Measurements from ENCODE around the gene ARFGEF2.

The ARFGEF2 gene

DNA sequence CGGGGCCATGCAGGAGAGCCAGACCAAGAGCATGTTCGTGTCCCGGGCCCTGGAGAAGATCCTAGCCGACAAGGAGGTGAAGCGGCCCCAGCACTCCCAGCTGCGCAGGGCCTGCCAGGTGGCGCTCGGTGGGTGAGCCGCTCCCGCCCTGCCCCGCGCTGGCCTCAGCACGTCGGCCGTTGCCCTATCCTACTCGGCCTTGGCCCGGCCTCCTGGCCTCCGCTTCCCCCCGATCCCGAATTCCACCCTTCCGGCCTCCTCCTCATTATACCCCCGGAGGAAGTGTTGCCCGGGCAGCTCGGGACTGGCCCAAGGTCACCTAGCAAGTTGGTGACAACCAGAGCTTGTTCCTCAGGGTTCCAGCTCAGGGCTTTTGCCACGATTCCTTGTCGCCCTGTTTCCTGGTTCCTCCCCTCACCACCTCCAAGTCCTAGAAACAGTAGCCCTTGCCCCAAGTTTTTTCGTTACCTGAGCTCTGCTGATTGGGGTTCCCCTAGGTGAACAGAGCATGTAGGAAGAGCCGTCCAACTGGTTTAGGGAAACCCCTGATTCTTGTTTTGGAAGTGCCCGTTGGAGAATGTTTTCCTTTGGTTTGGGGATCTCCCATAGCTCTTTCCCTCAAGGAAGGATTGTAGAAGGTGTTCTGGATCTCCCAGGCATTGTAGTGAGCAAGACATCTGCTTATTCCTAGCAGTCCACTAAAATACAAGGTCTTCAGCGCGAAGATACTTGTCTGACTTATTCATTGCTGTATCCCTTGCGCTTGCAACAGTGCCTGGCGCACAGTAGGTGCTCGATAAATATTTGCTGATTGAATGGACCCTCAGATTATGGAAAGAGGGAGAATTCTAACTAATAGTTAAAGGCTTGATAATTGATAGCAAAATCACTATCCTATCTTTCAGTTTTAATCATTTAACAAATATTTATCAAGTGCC lies 641 bp downstream of the ARFGEF2 start:
- no peaks in the 10 kb centered on the region for H3K9me2 ChIP-seq (replicated peaks; ENCODE audit: low read depth, low read length)

DNA sequence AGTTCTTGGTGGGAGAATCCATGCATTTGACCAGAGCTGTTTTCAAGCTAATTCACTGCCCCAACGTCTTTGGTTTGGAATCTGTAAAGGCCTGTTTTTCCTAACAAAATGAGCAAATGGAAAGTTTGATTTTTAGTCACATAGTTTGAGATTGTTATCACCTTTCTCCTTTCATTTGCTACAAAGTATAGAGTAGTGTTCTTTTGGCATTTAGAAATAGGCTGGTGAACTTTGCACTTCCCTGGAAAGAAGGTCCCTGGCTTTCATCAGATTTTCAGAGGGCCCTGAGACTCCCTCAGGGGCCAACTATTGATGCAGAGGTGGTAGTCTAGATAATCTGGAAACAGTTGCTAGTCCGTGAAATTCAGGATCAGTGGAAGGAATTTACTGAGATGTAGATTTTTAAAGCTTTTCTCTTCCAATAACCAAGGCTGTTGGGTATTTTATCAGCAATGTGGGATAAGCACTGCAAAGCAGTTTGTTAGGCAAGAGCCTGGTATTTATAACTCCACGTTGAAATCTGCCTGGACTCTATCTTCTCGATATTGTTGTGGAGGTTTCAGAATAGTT lies 1.7 kb downstream of the ARFGEF2 start:
- peaks cover 24% of the 10 kb centered on the region for H4K20me1 ChIP-seq (ENCODE audit: insufficient read depth, low read length, poor library complexity, severe bottlenecking)
- H3K9ac ChIP-seq (ENCODE audit: low read depth, low read length, poor library complexity, severe bottlenecking): peak overlapping the region; percentile 97
- H3F3A ChIP-seq (ENCODE audit: low read depth): no peaks in the 10 kb centered on the region
- H2AFZ ChIP-seq (ENCODE audit: low read length): no peak overlapping the region
- peak overlapping the region; percentile 100 for H3K4me3 ChIP-seq (ENCODE audit: low read length, poor library complexity, severe bottlenecking)
- H3K36me3 ChIP-seq (ENCODE audit: insufficient read depth, low read length): no peaks in the 10 kb centered on the region
- no peaks in the 10 kb centered on the region for H3K27me3 ChIP-seq (ENCODE audit: insufficient read depth, low read length, poor library complexity, severe bottlenecking)
- peak overlapping the region; percentile 99 for H3K4me2 ChIP-seq (ENCODE audit: low read depth, low read length, poor library complexity, severe bottlenecking)
- TF ChIP-seq CTCF (conservative IDR thresholded peaks at IDR 0.05; ENCODE audit: low read length) (no peak), EZH2phosphoT487 (IDR thresholded peaks at IDR 0.05; ENCODE audit: borderline replicate concordance) (no peak)
- no peaks in the 10 kb centered on the region for H3K9me2 ChIP-seq (replicated peaks; ENCODE audit: low read depth, low read length)
- H3K79me2 ChIP-seq (ENCODE audit: insufficient read depth, low read length): peaks cover 65% of the 10 kb centered on the region
- H3K4me1 ChIP-seq (ENCODE audit: insufficient read depth, low read length, poor library complexity, severe bottlenecking): peaks cover 39% of the 10 kb centered on the region
- no peaks in the 10 kb centered on the region for H3K9me3 ChIP-seq (ENCODE audit: insufficient read depth, low read depth, low read length)

More for the DNA sequence above, 641 bp downstream of the ARFGEF2 start:
- Histone ChIP-seq H3K36me3 (ENCODE audit: insufficient read depth, low read length) (no peaks in the 10 kb centered on the region), H2AFZ (ENCODE audit: low read length) (peak overlapping the region; percentile 81), H3K4me2 (ENCODE audit: low read depth, low read length, poor library complexity, severe bottlenecking) (peak overlapping the region; percentile 99), H3K27me3 (ENCODE audit: insufficient read depth, low read length, poor library complexity, severe bottlenecking) (no peaks in the 10 kb centered on the region), H3K9ac (ENCODE audit: low read depth, low read length, poor library complexity, severe bottlenecking) (peak overlapping the region; percentile 97), H3K4me3 (ENCODE audit: low read length, poor library complexity, severe bottlenecking) (peak overlapping the region; percentile 100), H4K20me1 (ENCODE audit: insufficient read depth, low read length, poor library complexity, severe bottlenecking) (peaks cover 24% of the 10 kb centered on the region), H3K9me3 (ENCODE audit: insufficient read depth, low read depth, low read length) (no peaks in the 10 kb centered on the region), H3F3A (ENCODE audit: low read depth) (no peaks in the 10 kb centered on the region), H3K79me2 (ENCODE audit: insufficient read depth, low read length) (peaks cover 58% of the 10 kb centered on the region), H3K4me1 (ENCODE audit: insufficient read depth, low read length, poor library complexity, severe bottlenecking) (peaks cover 39% of the 10 kb centered on the region)
- no peak for TF ChIP-seq EZH2phosphoT487 (IDR thresholded peaks at IDR 0.05; ENCODE audit: borderline replicate concordance)
- TF ChIP-seq CTCF (conservative IDR thresholded peaks at IDR 0.05; ENCODE audit: low read length): no peak

- peak overlapping the region; percentile 99 for H3K4me2 ChIP-seq (ENCODE audit: low read depth, low read length, poor library complexity, severe bottlenecking)
- H3K27me3 ChIP-seq (ENCODE audit: insufficient read depth, low read length, poor library complexity, severe bottlenecking): no peaks in the 10 kb centered on the region
- no peak overlapping the region for H3K9ac ChIP-seq (ENCODE audit: low read depth, low read length, poor library complexity, severe bottlenecking)
- H3F3A ChIP-seq (ENCODE audit: low read depth): no peaks in the 10 kb centered on the region
- peaks cover 76% of the 10 kb centered on the region for H3K79me2 ChIP-seq (ENCODE audit: insufficient read depth, low read length)
- H3K9me3 ChIP-seq (ENCODE audit: insufficient read depth, low read depth, low read length): no peaks in the 10 kb centered on the region
- no peaks in the 10 kb centered on the region for H3K9me2 ChIP-seq (replicated peaks; ENCODE audit: low read depth, low read length)
- H3K4me1 ChIP-seq (ENCODE audit: insufficient read depth, low read length, poor library complexity, severe bottlenecking): peaks cover 39% of the 10 kb centered on the region
- no peak overlapping the region for H2AFZ ChIP-seq (ENCODE audit: low read length)
- peak overlapping the region; percentile 100 for H3K4me3 ChIP-seq (ENCODE audit: low read length, poor library complexity, severe bottlenecking)
- H4K20me1 ChIP-seq (ENCODE audit: insufficient read depth, low read length, poor library complexity, severe bottlenecking): peaks cover 29% of the 10 kb centered on the region
- H3K36me3 ChIP-seq (ENCODE audit: insufficient read depth, low read length): no peaks in the 10 kb centered on the region
- no peak for TF ChIP-seq CTCF (conservative IDR thresholded peaks at IDR 0.05; ENCODE audit: low read length)
- TF ChIP-seq EZH2phosphoT487 (IDR thresholded peaks at IDR 0.05; ENCODE audit: borderline replicate concordance): no peak
Observed at GRCh38 chr20:48924756-48925109, 3.2 kb downstream of the ARFGEF2 start.

Measured in Loucy (cell line).